Activated T-helper 17 cell treated with anti-CD3 and anti-CD28 coated beads, Interleukin-2, amount 50 U/mL, for 72 hours (primary cell): ENCODE data around the gene EFR3B. TPM values are rescaled to one million over a fixed set of nuclear protein-coding genes. Genes with fewer than 3 reads are reported as not detected.

Experiments
- ATAC-seq: fragments of 150-1000 bp; cut with Tn5 transposase; replicated peaks from 2 replicates; pipeline ENCODE4 v1.10.0; 2021; ENCODE audit warnings: mild to moderate bottlenecking, moderate library complexity
- H3K27ac Mint-ChIP-seq: one replicate; pipeline ENCODE4 v1.8.0; 2022; ENCODE audit warnings: mixed read lengths
- H3K27me3 Mint-ChIP-seq: one replicate; pipeline ENCODE4 v1.8.0; 2022; ENCODE audit warnings: mixed read lengths
- H3K36me3 Mint-ChIP-seq: one replicate; pipeline ENCODE4 v1.8.0; 2022; ENCODE audit warnings: low read depth, mild to moderate bottlenecking, mixed read lengths
- H3K4me1 Mint-ChIP-seq: one replicate; pipeline ENCODE4 v1.8.0; 2022; ENCODE audit warnings: mixed read lengths
- H3K4me3 Mint-ChIP-seq: one replicate; pipeline ENCODE4 v1.8.0; 2022; ENCODE audit warnings: mild to moderate bottlenecking, mixed read lengths
- H3K9me3 Mint-ChIP-seq: one replicate; pipeline ENCODE4 v1.8.0; 2022; ENCODE audit warnings: mixed read lengths
- total RNA-seq, 2 donors: library from RNA; stranded (reverse); gene quantifications; one replicate each; pipeline ENCODE4 v1.2.3, GENCODE V29; 2022

The EFR3B gene
- total RNA-seq, 2 donors from 2014 or later = 0.24 to 0.40 TPM

DNA sequence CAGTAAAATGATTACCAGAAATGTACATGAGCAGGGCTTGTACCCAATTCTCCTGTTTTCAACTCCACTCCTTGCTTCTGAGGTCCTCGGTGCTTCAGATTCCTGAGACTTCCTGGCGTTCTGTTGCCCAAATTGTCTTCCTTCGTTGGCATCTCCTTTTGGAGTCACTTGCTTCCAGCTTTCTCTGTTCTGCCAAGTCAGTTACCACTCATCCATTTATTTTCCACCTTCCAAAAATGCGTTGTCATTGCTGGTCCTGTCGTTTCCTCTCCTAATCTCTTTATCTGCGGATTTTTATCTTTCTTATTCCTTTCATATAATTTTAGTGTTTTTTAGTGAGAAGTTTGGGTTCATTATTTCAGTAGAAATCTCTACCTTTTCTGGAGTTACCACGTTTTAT lies 18.5 kb upstream of the EFR3B start:
- no peaks in the 10 kb centered on the region for H3K27me3 Mint-ChIP-seq
- H3K36me3 Mint-ChIP-seq = no peaks in the 10 kb centered on the region
- no peaks in the 10 kb centered on the region for H3K9me3 Mint-ChIP-seq
- H3K4me1 Mint-ChIP-seq = no peaks in the 10 kb centered on the region
- no peak for ATAC-seq
- H3K27ac Mint-ChIP-seq = no peak overlapping the region
- no peak overlapping the region for H3K4me3 Mint-ChIP-seq

DNA sequence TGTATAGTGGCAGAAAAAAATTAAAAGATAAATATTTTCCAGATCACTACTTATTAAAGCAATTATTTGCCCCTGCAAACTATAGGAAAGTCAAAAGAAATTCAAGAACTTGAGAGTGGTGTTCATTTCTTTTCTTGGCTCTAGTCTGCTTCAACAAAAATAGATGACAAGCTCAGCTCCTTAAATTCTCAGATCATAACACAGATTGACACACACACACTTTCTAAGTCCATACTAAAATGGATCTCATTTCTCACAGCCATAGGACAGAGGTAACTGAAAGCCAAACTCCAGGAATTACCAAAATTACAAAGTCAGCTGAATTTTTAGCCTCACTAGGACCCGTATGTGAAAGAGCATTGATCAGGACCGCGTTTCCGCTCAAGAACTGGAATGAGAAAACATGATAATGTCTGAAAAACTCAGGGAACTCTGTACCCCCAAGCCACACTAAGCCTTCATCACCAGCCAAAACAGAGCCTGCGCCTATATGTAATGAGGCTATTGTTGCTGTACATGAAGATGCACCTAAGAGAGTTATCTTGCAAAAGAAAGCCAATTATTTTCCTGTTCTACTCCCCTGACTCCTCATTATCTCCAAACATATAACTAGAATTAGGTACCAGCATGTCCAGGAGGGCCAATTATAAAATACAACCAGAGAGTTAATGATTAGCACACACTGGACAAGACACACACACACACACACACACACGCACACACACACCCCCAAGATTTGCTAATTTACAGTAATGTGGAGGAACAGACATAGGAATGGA lies 16.5 kb upstream of the EFR3B start:
- Mint-ChIP-seq H3K9me3 (no peaks in the 10 kb centered on the region), H3K4me1 (no peaks in the 10 kb centered on the region)
- ATAC-seq = no peak

DNA sequence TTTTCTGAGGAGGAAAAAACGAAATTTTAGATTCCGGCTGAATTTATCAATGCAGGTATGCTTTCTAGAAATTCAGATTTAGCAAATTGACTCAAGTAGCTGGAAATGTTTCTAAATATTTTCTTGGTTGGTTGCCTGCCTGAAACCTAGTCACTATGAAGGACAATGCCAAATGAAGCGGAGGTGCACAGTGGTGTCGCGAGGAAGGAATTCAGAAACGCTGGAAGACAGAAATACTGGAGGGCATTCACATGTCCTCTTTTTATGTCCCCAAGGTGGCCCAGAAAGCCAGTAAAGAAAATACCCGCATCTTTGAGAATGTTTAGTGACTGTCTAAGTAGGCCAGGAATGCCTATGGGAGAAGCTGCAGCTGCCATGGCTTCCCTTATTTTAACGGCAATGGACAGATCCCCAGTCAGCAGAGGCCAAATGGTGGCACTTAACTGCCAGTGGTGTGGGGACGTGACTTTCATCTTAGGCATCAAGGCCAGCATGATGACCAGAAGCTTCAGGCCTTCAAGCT lies 15.8 kb upstream of the EFR3B start:
- H3K9me3 Mint-ChIP-seq = no peaks in the 10 kb centered on the region
- no peaks in the 10 kb centered on the region for H3K4me1 Mint-ChIP-seq
- H3K36me3 Mint-ChIP-seq = no peaks in the 10 kb centered on the region
- no peaks in the 10 kb centered on the region for H3K27me3 Mint-ChIP-seq
- no peak overlapping the region for H3K4me3 Mint-ChIP-seq
- no peak overlapping the region for H3K27ac Mint-ChIP-seq
- ATAC-seq = no peak

More for the DNA sequence above, 16.5 kb upstream of the EFR3B start:
- Mint-ChIP-seq H3K4me3 (no peak overlapping the region), H3K36me3 (no peaks in the 10 kb centered on the region), H3K27ac (no peak overlapping the region), H3K27me3 (no peaks in the 10 kb centered on the region)

DNA sequence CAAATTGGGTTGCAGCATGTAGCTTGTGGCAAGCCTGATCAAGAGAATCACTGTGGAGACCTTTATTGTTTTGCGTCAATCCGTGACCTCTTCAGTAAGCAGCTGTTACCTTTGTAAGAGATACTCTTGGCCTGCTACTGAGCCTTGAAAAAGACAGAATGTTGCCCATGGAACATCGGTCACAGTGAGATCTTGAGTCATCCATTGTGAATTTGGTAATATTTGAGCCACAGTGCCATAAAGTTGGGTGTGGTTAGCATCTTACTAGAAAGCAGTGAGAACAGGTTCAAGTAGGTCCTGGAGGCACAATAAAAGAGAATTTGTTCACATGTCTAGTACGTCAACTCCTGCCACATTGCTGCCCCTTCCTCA lies 12.7 kb upstream of the EFR3B start:
- H3K27me3 Mint-ChIP-seq = no peaks in the 10 kb centered on the region
- H3K36me3 Mint-ChIP-seq = no peaks in the 10 kb centered on the region
- H3K9me3 Mint-ChIP-seq = no peaks in the 10 kb centered on the region
- H3K27ac Mint-ChIP-seq = no peak overlapping the region
- H3K4me1 Mint-ChIP-seq = no peaks in the 10 kb centered on the region
- H3K4me3 Mint-ChIP-seq = no peak overlapping the region
- no peak for ATAC-seq

- no peaks in the 10 kb centered on the region for H3K27me3 Mint-ChIP-seq
- H3K4me3 Mint-ChIP-seq = no peak overlapping the region
- no peaks in the 10 kb centered on the region for H3K4me1 Mint-ChIP-seq
Measured at GRCh38 chr2:25030702-25031101, 11.2 kb upstream of the EFR3B start.

DNA sequence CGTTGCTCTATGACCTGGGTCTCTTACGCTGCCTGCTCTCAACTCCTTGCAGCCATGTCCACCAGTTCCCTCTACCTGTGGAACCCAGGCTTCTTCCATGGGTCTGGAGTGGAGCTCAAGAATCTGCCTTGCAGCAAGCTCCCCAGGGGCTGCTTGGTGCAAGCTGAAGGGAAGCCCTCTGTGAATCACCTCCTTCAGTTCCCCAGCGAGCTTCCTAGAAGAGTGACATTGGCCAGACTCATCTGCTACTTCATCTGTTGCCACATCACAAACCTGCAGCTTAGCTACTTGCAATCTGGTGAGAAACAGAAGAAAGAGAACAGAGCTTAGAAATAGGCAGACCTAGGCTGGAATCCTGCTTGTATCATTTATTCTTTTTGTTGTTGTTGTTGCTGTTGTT lies 9.8 kb upstream of the EFR3B start:
- H3K9me3 Mint-ChIP-seq = no peaks in the 10 kb centered on the region
- no peak overlapping the region for H3K4me3 Mint-ChIP-seq
- ATAC-seq = no peak
- no peaks in the 10 kb centered on the region for H3K27me3 Mint-ChIP-seq
- no peaks in the 10 kb centered on the region for H3K36me3 Mint-ChIP-seq
- no peak overlapping the region for H3K27ac Mint-ChIP-seq
- H3K4me1 Mint-ChIP-seq = no peaks in the 10 kb centered on the region

More at GRCh38 chr2:25030702-25031101, 11.2 kb upstream of the EFR3B start:
- Mint-ChIP-seq H3K27ac (no peak overlapping the region), H3K36me3 (no peaks in the 10 kb centered on the region), H3K9me3 (no peaks in the 10 kb centered on the region)
- no peak for ATAC-seq

DNA sequence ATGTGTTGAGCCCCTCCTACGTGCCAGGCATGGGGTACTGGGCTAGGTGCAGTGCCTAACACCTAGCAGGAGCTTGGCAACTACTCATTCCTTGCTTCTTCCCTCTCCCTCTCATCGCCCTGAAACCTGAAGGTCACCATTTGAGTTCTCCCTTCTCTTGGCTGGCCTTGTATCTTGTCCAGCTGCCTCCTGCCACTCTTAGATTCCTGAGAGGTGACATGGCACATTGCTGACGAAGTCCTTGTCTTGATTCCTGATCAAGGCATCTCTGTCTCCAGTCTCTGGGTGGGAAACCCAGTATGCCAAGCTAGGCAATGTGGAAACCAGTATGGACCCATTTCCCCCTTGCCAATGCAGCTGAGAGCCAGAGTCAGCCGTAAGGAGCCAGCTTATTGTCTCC lies 9.0 kb upstream of the EFR3B start:
- H3K27me3 Mint-ChIP-seq = no peaks in the 10 kb centered on the region
- H3K36me3 Mint-ChIP-seq = no peaks in the 10 kb centered on the region
- no peak for ATAC-seq
- H3K4me1 Mint-ChIP-seq = no peaks in the 10 kb centered on the region
- no peak overlapping the region for H3K27ac Mint-ChIP-seq
- H3K9me3 Mint-ChIP-seq = no peaks in the 10 kb centered on the region
- H3K4me3 Mint-ChIP-seq = no peak overlapping the region

DNA sequence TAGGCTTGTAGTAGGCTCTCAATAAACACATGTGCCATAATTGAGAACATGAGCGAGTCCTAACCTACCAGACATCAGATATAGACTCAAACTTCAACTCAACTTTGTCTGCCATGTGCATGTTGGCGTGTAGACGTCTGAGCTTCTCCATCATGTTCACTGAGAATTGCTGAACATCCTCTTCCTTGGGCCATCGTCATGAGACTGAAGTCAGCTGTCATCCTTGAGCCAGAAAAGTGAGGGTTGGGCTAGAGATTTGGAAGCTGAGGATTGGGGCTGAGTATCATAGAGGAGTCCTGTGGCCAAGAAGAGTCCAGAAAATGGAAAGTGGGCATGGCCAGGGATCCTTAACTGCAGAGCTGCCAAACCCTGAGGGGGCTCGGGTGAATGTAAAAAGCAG lies 7.8 kb upstream of the EFR3B start:
- ATAC-seq = no peak
- Mint-ChIP-seq H3K4me1 (no peaks in the 10 kb centered on the region), H3K4me3 (no peak overlapping the region), H3K9me3 (no peaks in the 10 kb centered on the region), H3K27me3 (no peaks in the 10 kb centered on the region), H3K27ac (no peak overlapping the region), H3K36me3 (no peaks in the 10 kb centered on the region)

- no peak for ATAC-seq
- Mint-ChIP-seq H3K27ac (no peak overlapping the region), H3K27me3 (peaks cover 4% of the 10 kb centered on the region), H3K36me3 (no peaks in the 10 kb centered on the region), H3K9me3 (no peaks in the 10 kb centered on the region), H3K4me3 (no peak overlapping the region), H3K4me1 (no peaks in the 10 kb centered on the region)
Measured at GRCh38 chr2:25035537-25036220, 6.2 kb upstream of the EFR3B start.

DNA sequence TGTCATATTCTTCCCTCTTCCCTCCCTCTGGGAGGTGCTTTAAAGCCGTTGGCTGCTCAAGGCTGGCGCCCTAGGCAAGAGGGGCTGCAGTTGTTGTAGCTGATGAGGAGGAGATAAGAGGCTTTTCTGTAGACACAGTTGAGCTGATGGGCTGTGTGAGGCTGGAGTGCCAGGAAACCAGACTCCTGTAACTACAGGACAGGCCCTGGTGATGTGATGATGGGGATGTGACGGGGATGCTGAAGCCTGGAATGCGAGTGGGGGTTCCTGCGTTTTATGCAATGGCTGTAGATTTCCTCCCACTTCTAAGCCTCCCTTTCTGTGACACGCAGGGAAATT lies 5.7 kb upstream of the EFR3B start:
- Mint-ChIP-seq H3K27me3 (peaks cover 4% of the 10 kb centered on the region), H3K36me3 (no peaks in the 10 kb centered on the region), H3K4me1 (no peaks in the 10 kb centered on the region), H3K4me3 (no peak overlapping the region), H3K9me3 (no peaks in the 10 kb centered on the region), H3K27ac (no peak overlapping the region)
- ATAC-seq = no peak

- Mint-ChIP-seq H3K9me3 (no peaks in the 10 kb centered on the region), H3K4me3 (no peak overlapping the region), H3K4me1 (peaks cover 4% of the 10 kb centered on the region), H3K36me3 (no peaks in the 10 kb centered on the region), H3K27ac (no peak overlapping the region), H3K27me3 (peaks cover 16% of the 10 kb centered on the region)
- no peak for ATAC-seq
Measured at GRCh38 chr2:25039126-25039525, 2.8 kb upstream of the EFR3B start.

- H3K36me3 Mint-ChIP-seq = no peaks in the 10 kb centered on the region
- no peak overlapping the region for H3K27ac Mint-ChIP-seq
- H3K4me1 Mint-ChIP-seq = peaks cover 12% of the 10 kb centered on the region
- peak overlapping the region; percentile 70 for H3K4me3 Mint-ChIP-seq
- no peak for ATAC-seq
- H3K27me3 Mint-ChIP-seq = peaks cover 24% of the 10 kb centered on the region
- no peaks in the 10 kb centered on the region for H3K9me3 Mint-ChIP-seq
Measured at GRCh38 chr2:25041307-25041927, 459 bp upstream of the EFR3B start.

DNA sequence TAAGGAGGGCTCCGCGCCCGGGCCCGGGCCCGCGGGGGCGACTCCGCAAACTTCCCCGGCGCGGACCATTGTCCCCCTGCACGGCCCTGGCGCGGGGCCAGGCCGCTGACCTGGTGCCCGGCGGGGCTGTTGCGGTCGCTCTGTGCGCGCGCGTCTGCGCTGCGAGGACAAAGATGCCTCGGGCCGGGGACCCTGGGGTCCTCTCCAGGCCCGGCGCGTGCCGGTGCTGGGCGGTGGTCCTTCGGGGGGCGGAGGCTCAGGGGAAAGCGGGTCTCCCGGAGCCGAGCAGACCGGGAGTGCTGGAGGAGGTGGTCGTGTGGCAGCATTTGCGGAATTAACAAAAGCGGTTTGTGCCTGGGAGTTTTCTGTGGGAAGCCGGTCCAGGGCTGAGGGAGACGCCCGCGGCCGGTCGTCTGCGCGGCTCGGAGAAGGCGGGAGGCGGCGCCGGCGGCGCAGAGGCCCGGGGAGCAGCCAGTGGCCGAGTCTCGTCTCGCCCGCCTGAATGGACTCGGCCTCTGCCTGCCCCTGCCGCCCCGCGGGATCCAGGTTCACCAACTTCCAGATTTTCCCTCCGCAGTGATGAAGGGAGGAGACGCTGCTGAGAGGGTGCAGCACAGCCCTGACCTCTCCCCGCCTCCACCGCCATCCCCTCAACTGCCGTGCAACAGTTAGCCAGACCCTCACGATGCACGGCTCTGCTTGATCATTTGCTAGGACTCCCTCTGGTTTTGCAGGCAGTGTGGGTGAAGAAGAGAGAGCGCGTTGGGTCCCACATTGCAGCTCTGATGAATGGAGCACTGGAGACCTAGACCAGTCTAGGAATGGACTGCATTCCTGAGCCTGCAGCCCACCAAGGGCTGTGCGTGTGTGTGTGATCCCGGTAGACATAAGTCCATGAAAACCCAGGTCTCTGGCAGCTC lies 705 bp downstream of the EFR3B start:
- Mint-ChIP-seq H3K9me3 (no peaks in the 10 kb centered on the region), H3K27me3 (peaks cover 26% of the 10 kb centered on the region), H3K36me3 (no peaks in the 10 kb centered on the region), H3K4me1 (peaks cover 12% of the 10 kb centered on the region), H3K27ac (no peak overlapping the region), H3K4me3 (peak overlapping the region; percentile 77)
- ATAC-seq = no peak

DNA sequence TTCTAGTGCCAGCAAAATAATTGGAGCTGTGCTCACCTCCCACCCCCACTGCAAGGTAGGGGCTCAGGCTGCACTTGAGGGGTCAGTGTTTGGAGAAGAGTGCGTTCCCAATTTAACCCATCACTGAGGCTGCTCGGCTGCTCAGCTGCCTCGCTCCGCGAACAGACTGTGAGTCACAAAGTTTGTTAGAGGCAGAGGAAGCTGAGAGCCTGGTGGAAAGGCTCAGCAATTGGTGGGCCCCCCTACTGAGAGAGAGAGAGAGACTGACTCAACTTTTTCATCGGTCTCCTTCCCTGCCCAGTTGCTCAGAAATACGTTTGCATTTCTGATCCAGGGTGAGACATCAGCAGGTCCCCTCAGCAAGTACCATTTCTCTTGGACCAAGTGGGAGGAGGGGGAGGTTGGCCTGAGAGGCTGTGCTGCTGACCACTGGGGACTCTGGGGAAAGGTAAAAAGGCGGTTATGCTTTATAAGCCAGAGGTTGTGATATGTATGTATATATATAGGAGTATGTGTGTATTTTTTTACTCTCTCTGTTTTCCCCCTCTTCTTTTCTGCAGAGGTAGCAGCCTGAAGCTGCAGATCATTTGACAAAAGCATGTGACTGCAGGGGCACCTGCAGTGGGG lies 1.5 kb downstream of the EFR3B start:
- Mint-ChIP-seq H3K36me3 (no peaks in the 10 kb centered on the region), H3K27ac (no peak overlapping the region), H3K4me3 (peak overlapping the region; percentile 77)

More for the DNA sequence above, 1.5 kb downstream of the EFR3B start:
- Mint-ChIP-seq H3K4me1 (peaks cover 12% of the 10 kb centered on the region), H3K9me3 (no peaks in the 10 kb centered on the region), H3K27me3 (peaks cover 26% of the 10 kb centered on the region)
- peak; percentile 37 for ATAC-seq
